NCI-H446 treated with DMSO at 0.1 percent for 48 hours (cell line): Measurements from ENCODE around the gene HES6.
A peak's percentile ranks its signal among the peaks of the same experiment; 100 is the strongest.

Experiments
- DNase-seq: peaks from one replicate; lab custom pipeline; 2025; lab: John Stamatoyannopoulos, UW

HES6 gene, protein sequence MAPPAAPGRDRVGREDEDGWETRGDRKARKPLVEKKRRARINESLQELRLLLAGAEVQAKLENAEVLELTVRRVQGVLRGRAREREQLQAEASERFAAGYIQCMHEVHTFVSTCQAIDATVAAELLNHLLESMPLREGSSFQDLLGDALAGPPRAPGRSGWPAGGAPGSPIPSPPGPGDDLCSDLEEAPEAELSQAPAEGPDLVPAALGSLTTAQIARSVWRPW

DNA sequence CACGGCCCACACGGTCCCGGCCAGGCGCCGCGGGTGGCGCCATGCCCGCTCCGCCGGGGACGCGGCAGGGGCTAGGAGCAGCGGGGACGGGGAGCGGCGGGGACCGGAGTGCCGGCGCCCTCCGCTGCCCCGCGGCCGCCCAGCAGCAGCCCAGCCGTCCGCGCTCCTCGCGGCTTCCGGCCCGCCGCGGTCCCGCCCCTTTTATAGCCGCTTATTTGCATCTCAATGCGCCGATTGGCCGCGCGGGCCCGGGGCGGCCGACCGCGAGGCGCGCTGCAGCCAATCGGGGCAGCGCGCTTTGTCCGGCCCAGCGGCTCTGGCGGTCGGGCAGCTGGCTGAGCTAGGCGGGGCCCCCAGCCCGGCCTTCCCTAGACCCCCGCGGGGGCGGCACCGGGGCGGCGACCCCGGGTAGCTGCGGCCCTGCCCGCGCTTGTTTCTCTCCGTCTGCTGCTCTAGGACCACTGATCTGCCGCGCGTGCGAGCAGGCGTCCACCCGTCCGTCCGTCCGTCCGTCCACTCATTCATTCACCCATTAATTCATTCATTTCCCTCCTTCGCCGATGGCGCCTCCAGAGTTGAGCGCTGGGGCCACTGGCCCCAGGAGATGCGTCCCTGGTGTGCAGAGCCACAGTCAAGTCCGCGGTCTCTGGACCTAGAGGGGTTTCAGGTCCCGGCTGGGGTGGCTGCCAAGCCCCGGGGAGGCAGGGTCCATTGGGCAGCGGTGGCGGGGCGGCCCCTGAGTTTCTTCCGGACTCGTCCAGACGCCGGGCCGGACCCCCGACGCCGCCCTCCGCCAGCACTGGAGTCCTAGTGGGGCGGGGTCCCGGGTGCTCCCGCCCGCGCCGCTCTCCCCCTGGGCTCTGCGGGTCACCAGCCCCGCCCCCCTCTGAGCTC, at the start of gene HES6:
TSS of gene HES6 (minus strand) at position 176 of the 894 bp plus-strand sequence. CDS start at position 43, 133 bp downstream.
- DNase-seq: peak; percentile 89

GRCh38 chr2:238289574-238289973, 49.7 kb upstream of the HES6 start:
- no peak for DNase-seq

DNA sequence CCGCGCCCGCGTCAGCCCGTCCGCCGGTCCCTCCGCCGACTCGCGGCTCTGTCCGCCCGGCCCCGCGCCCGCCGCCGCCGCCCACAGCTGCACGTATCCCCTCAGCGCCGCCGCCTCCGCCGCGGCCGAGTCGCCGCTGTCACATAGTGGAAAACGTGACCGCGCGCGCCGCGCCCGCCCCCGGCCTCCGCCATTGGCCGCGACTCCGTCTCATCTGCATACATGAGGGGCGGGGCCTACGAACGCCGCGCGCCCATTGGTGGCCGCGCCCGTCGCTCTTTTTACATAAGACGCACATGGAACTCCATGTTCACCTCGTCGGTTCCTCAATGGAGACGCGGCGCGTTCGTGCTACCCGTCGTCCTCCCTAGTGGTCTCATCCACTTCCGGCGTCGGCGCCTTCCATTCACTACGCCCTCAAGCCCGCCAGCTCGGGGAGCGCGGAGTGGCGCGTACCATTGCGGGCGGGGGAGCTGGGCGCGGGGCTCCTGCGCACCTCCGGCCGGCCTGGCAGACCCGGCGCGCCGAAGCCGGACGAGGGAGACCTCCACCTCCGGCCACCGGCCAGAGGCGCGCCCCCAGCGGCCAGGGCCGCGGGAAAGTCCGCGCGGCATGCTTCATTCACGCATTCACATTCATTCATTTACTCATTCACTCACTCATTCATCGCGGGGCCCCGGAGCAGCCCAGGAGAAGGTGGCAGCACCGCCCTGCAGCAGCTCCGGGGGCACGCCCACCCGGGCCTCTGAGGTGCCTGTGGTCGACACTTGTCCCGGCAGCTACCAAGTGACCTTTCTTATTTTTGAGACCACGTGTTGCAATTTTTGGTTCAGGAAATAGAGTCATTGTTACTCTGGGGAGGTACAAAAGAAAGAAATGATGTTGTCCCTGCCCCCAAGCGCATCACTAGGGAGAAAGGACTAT, 49.1 kb upstream of the HES6 start:
- DNase-seq: peak; percentile 96

DNA sequence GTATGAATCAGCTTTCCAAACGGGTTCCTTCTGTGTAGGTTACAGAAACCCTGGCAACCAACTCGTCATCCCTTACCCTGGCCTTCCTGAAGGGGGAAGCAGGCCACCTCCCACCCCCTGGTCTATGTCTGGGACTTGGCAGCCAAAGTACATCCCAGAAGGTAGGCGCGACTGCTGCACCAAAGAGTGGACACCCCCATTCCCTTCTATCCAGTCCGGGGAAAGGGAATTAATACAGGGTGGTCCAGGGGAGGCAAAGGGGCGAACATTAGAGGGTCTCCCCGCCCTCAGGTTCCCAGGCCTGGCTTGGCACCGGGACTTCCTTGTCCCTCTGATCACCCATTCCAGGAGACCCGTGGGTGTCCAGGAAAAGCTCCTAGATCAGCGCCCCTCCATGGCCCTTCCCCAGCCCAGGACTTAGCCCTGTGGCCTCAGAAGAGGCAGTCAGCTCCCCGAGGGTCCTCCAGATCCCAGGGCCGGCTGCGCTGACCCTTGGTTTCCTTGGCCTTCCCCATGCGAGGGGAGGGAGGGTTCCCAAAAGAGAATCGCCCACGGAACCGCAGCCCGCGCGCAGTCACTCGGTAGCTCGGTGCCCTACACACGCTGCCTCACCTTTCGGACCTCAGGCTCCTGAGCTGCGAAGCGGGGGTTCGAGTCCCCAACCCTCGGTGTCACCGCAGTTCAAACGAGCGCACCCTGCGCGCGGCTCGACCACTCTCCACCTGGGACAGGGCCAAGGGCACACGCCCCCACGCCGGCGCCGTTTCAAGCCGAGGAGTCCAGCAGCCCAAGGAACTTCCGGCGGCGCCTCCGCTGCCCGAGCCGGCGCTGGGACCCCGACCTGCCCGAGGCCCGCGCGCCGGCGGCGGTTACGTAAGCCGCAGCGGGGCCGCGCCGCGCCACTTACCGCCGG, 48.2 kb upstream of the HES6 start, which contains the start of gene PER2:
TSS of gene PER2 (minus strand) at position 874 of the 913 bp plus-strand sequence. CDS start 10,674 bp downstream, outside the sequence.
- DNase-seq: peak; percentile 25

DNA sequence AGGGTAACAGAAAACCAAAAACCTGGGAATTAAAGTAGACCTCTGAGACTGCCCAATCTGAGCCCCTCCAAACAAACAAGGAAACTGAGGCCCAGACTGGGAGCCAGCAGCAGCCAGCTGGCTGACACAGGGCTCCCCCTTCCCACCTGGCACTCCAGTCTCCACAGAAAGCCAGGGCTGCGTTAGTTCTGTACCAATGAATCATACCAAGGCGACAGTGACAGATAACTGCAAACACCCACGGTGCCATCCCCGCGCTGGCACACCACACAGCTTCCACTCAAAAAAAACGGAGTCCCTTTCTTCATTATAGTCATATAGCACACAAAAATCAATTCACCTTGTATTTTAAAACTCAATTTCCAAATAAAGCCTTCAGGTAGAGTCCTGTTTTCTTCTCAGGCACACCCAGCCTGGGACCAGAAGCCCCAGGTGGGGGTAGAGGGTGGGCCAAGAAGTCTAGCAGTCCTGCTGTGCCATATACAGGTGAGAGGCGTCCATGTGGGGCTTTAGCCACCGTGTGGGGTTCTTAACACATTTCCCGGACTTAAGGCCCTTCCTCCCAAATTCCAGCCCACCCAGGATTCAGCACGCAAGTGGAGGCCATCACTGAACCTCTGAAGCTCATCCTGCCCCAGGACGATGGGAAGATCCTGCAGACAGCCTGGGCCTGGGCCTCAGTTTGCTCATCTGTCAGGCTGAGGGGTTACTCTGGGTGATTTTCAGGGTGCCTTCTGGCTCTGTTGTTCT, 47.3 kb upstream of the HES6 start:
- no peak for DNase-seq

GRCh38 chr2:238286551-238286950, 46.7 kb upstream of the HES6 start:
- DNase-seq: peak; percentile 64

- DNase-seq: no peak
Observed at GRCh38 chr2:238286095-238286494, 46.3 kb upstream of the HES6 start.

GRCh38 chr2:238285653-238286082, 45.8 kb upstream of the HES6 start:
- no peak for DNase-seq

GRCh38 chr2:238284802-238285515, 45.1 kb upstream of the HES6 start:
- no peak for DNase-seq

- no peak for DNase-seq
Observed at GRCh38 chr2:238282861-238283738, 43.3 kb upstream of the HES6 start.

DNA sequence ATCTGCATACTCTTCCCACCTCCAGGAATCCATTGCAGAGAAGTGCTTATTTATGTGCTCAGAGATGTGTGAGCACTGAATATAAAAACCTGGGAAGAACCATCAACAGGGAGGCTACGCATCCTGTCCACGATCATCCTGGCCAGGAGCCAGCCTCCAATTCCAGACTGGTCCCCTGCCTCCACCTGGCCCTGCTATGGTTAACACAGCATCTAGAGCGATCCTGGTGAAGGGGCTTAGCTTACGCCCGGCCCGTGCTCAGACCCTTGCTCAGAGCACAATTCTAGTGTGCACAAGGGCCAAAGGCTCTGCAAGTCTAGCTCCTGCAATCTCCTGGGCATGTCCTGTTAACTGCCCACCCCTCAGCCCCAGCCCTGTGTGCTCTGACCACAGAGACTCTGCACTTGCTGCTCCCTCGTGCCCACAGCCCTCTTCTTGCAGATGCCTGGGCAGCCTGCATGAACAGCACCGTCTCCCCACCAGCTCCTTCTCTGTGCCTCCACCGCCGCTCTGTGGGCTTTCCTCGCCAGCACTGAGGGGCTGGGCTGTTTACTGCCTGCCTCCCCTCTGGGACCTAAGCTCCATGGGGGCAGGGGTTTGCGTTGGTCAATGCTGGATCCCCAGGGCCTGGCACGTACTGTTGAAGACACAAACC, 42.1 kb upstream of the HES6 start:
- DNase-seq: no peak

DNA sequence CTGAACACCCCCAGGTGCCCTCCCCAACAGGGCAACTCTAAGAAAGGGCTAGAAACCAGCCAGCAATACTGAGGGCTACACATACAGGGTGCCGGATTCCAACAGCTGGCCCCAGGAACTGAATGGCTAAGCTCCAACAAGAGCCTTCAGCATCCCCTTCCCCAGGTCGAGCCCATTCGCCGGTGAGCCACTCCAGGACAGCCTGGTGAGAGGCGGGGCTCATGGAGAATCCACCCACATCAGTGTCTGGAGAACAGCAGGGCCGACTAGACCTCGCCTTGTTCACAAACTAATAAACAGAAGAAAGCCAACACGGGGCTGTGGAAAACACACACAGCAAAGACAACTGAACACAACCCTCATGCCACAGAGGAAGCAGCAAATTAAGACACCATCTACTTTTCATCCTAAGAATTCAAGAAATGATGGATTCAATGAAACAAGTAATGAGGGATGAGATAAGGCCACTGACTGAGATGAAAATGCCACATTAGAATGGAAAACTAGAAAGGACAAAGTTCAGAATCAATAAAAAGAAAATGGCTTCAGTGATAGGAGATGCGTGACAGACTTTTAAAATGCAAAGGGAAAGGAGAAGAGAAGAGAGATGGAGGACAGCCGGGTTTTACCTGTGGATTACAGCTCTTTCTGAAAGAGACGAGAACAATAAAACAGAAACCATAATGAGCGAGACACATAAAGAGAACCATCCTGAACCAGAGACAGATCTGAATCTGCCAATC, 40.4 kb upstream of the HES6 start:
- no peak for DNase-seq

DNA sequence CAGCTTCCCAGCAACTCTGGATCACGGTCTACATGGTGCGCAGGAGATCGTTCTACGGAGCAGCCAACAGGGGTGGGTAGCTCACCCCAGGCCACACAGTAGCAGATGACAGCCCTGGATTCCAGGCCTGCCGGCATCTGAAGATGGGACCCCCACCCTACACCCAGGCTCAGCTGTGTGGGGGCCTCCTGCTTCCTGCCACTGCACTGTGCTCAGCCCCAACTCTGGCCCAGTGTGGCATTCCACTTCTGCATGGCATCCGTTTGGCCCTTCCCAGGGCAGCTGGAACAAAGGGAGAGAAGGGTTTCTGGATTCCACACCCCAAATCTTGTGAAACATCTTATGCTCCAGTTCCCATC, 39.5 kb upstream of the HES6 start:
- DNase-seq: no peak

DNA sequence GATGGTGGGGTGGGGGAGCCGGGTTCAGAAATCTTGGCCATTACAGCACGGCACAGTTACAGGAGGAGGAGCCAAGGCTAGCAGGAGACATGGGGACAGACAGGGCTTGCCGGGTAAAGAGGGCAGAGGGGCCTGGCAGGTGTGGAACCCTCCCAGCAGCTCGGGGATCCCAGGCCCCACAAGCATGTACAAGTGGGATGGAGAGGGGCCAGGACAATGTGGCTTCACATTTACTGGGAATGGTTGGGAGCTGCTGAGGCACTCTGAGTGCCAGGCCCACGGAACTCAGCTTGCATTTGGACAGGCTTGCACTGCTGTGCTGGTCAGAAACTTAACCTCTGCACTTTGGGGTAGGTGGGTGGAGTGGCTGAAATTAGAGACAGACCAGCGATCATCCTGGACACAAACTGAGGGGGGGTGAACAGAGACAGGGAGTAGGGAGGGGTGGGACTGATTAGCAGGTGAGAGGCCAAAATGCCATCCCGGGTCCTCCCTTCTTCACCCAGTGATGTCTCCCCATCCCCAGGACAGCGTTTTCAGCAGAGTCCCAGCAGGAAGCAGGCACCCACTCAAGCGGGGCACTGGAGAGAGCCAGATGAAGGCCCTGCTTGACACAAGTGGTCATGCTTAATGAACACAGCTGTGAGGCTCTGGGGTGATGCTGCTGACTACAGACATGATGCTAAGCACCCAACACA, 38.9 kb upstream of the HES6 start:
- DNase-seq: no peak

- no peak for DNase-seq
Observed at GRCh38 chr2:238277695-238278094, 37.9 kb upstream of the HES6 start.

- no peak for DNase-seq
Observed at GRCh38 chr2:238274152-238274865, 34.5 kb upstream of the HES6 start.
